ENCODE measurements around the gene CACFD1. TPM values are rescaled to one million over a fixed set of nuclear protein-coding genes. Genes with fewer than 3 reads are reported as not detected.

CACFD1 gene
- total RNA-seq, 1 donor: 3.9 TPM

DNA sequence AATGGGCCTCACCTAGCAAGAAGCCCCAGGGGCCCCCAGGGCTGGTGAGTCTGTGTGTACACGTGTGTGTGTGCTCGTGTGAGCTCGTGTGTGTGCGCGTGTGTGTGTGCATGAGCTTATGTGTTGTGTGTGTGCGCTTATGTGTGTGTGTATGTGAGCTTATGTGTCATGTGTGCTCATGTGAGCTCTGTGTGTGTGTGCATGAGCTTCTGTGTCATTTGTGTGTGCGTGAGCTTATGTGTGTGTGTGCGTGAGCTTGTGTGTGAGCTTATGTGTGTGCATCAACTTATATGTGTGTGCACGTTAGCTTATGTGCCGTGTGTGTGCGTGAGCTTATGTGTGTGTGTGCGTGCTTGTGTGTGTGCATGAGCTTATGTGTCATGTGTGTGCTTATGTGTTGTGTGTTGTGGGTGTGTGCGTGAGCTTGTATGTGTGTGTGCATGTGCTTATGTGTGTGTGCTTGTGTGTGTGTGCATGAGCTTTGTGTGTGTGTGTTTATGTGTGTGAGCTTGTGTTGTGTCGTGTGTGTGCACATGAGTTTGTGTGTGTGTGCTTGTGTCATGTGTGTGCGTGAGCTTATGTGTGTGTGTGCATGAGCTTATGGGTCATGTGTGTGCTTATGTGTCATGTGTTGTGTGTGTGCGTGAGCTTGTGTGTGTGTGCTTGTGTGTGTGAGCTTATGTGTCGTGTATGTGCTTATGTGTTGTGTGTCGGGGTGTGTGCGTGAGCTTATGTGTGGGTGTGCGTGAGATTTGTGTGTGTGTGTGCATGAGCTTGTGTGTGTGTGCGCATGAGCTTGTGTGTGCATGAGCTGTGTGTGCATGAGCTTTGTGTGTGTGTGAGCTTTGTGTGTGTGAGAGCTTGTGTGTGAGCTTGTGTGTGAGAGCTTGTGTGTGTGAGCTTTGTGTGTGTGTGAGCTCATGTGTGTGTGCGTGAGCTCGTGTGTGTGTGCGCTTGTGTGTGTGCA lies 35.8 kb downstream of the CACFD1 start:
- TF ChIP-seq CTCF (IDR thresholded peaks at IDR 0.05; ENCODE audit: insufficient read depth, low read depth, low read length): no peak
- no peak overlapping the region for H3K4me3 ChIP-seq (ENCODE audit: low read depth, low read length)
- no peak for DNase-seq (ENCODE audit: low read depth)

DNA sequence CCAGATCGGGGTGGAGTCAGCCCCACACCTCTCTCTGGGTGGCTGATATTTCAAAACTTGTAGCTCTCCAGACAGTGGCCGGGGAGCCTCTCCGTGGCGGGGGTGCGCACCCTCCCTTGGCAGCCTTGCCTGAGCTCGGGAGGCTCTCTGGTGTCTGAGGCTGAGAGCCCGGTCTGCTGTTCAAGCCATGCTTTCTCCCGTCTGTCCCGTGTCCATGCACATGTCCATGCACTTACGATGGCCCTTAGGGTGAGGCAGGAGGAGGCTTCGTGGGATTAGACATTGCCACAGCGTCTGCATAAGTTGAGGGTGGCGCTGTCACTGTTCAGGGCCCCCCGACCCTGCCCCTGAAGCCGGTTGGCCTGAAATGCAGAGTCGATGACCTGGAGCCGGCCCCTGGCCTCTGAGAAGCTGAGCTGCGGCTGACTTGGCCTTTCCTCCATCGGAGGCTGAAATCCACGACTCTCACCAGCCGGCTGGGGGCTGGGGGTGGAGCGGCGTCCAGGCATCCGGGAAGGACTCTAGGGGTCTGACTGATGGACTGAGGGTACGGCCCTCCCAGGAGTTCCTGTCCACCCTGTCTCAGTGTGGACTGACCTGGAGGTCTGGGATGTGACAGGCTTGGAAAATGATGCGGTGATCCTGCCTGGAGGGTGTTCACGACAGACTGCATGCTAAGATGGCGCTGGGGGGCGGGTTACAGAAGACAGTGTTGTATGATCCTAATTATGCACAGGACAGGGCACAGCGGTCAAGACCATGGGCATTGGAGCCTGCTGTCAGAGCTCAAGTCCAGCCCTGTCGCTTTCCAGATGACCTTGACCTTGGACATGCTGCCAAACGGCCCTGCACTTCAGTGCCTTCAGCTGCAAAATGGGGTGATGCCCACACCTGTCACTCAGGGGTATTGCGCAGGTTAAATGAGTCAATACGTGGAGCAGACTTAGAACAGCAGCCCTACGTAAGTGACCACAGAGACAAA lies 37.4 kb downstream of the CACFD1 start:
- no peak for DNase-seq (ENCODE audit: low read depth)
- no peak for TF ChIP-seq CTCF (IDR thresholded peaks at IDR 0.05; ENCODE audit: insufficient read depth, low read depth, low read length)
- no peak overlapping the region for H3K4me3 ChIP-seq (ENCODE audit: low read depth, low read length)

DNA sequence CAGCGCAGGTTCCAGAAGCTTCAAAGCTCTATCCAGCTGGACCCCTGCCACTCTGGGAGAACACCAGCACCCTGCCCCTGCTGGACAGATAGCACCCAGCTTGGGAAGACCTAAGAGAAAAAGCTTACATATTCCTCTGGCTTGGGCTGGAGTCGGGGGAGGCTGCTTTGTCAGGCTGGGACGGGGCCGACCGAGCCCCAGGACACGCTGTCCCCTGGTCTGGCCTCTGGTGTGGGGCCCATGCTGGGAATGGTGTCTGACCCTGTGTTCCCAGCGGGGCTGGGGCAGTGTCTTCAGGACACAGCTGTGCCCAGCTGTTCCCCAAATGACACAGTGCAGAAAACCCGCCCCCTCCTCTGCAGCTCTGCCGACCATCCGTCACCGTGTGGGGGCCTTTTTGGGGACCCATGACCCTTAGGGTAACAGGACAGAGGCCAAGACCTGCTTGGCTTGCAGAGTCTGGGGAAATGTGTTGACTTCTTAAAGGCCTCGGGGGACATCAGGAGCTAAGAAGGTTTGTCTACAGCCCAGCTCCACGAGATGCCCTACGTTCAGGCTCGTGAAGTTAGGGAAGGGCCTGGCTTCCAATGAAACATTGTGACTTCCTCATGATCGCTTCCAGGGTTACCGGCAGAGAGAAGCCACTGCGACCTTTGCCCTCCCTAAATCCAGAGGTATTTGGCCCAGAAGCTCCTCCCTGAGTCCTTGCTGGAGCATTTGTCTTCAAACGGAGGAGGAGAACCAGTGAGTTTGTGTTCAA lies 39.5 kb downstream of the CACFD1 start:
- no peak overlapping the region for H3K4me3 ChIP-seq (ENCODE audit: low read depth, low read length)
- TF ChIP-seq CTCF (IDR thresholded peaks at IDR 0.05; ENCODE audit: insufficient read depth, low read depth, low read length): no peak
- peak; percentile 29 for DNase-seq (ENCODE audit: low read depth)

DNA sequence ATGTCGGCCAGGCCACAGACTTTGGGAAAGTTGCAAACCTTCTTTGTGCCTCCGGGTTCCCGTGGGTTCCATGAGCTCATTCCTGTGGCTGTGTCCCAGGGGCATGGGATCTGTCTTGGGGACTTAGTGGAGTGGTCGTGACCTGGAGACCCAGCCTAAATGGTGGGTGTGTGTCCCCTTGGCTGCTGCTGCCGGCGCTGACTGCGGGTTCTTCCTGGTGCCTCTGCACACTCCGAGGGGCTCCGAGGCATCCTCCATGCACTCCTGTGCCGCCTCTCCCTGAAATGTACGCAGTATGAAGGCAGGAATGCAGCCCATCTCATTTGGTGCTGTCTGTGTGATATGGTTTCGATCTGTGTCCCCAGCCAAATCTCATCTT lies 40.1 kb downstream of the CACFD1 start:
- no peak for TF ChIP-seq CTCF (IDR thresholded peaks at IDR 0.05; ENCODE audit: insufficient read depth, low read depth, low read length)
- H3K4me3 ChIP-seq (ENCODE audit: low read depth, low read length): no peak overlapping the region
- DNase-seq (ENCODE audit: low read depth): no peak

DNA sequence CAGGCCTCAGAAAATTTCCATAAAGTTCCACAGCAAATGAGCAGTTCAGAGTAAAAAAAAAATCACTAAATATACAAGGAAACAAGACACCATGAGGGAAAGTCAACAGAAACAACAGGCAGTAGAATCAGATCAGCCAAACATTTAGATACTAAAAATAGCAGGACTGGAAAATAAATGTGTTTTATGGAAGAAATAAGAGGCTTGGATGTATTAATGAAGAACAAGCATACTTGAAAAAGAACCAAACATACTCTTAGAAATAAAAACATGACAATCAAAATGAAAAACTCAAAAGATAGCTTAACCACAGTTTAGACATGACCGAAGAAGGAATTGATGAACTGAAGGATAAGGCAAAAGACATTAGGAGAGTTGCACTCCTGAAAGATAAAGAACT lies 42.3 kb downstream of the CACFD1 start:
- no peak for TF ChIP-seq CTCF (IDR thresholded peaks at IDR 0.05; ENCODE audit: insufficient read depth, low read depth, low read length)
- no peak for DNase-seq (ENCODE audit: low read depth)

DNA sequence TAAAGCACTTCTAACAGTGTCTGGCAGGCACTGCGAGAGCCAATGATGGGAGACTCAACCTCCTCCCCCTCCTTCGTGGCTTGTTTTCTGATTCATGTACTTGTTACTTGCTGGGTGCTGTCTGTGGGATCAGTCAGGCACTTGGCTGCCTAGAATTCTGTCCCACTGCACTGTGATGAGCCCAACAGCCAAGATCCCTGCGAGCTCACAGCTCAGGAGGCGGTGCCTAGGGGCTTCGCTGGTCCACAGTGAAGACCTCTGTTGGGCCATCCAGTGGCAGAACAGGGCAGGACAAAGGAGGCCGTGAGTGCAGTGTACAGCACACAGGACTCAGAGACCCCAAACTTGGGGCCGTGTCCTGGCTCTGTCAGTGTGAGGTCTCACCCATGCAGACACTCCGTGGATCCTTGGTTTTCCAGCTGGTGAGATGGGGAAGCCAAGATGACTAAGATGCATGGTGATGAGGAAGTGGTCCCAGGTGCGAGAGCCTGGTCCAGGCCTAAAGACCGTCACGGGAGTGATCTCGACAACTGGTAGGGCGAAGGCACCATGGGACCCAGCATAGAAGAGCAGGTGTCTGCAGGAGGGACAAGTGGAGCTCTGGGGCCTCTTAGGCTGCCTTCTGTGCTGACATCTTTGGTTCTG lies 45.5 kb downstream of the CACFD1 start:
- H3K4me3 ChIP-seq (ENCODE audit: low read depth, low read length): no peak overlapping the region
- TF ChIP-seq CTCF (IDR thresholded peaks at IDR 0.05; ENCODE audit: insufficient read depth, low read depth, low read length): no peak
- no peak for DNase-seq (ENCODE audit: low read depth)

More for the DNA sequence above, 42.3 kb downstream of the CACFD1 start:
- no peak overlapping the region for H3K4me3 ChIP-seq (ENCODE audit: low read depth, low read length)

All from fibroblast of villous mesenchyme (primary cell).